HG02763 (cell line): Measurements from ENCODE around the gene ZNF362.
A peak's percentile ranks its signal among the peaks of the same experiment; 100 is the strongest.
"Not testable (repeated sequence)": the region's sequence is repeated elsewhere in the genome, so short reads cannot be mapped to it uniquely, and the experiment has no call there.

Experiments used
- ATAC-seq: cut with Tn5 transposase; IDR thresholded peaks from one replicate; pipeline ENCODE4 v1.9.1; 2021; ENCODE audit warnings: mild to moderate bottlenecking, moderate library complexity; ENCODE audit not compliant: unreplicated experiment

Gene ZNF362

DNA sequence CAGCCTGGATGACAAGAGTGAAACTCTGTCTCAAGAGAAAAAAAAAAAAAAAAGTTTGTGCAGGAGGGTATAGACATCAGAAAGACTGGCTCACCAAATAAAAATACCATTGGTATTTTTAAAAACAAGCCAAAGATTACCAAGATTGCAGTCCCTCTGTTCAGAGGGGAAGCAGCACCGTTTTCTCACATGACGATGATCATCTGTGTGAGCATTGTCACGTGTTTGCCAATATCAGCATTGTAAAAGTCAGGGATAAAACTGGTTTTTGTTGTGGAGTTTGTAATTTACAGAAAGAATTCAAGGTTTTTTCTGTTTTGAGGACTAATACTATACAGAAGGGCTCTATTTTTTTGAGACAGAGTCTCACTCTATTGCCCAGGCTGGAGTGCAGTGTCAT, 26.5 kb downstream of the ZNF362 start:
- no peak for ATAC-seq

DNA sequence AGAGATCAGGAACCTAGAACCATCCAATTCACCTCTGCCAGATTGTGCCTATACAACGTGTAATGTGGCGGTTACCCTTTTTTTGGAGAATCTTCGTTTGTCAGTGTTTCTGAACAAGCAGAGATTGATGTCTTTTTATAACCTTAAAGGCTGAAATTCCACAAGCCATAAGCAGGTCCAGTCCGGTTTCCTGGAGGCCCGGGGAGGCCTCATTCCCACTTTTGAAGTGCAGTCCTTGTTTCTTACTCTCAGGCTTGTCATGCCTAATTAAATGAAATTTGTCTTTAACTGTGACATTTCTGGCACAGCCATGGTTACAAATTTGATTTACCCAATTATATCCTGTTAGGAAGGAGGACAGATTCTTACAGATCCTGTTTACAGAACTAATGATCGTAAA, 27.8 kb downstream of the ZNF362 start:
- ATAC-seq, result no peak

DNA sequence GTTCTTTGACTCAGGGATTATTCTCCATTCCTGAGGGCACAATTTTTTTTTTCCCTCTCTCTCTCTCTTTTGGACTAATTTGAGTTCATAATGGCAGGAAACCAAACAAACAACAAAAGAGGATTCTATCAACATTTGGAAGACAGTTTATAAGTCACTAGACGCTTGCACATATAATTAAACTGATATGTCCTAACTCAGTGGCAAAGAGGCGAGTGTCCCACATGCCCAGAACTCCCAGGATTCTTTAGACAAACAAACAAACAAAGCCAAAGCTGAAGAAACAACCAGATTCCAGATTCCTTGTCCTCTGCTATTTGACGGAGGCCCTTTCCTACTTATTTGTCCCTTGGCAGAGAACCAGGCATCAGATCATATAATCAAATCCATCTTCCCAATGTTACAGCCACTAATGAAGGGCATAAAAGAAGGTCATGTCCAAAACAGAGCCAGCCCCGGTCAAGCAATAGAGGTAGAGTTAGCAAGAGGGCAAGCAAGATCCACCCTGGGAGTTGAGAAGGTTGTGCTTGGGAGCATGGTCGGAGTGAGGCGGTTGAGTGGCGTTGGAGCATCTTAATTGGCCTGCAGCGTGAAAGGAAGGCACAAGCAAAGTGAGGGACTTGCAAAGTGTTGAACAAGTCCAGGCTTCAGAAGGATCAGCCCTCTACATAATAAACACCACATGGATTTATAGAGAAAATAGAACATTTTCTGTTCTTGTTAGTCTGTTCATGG, 30.3 kb downstream of the ZNF362 start:
- no peak for ATAC-seq

DNA sequence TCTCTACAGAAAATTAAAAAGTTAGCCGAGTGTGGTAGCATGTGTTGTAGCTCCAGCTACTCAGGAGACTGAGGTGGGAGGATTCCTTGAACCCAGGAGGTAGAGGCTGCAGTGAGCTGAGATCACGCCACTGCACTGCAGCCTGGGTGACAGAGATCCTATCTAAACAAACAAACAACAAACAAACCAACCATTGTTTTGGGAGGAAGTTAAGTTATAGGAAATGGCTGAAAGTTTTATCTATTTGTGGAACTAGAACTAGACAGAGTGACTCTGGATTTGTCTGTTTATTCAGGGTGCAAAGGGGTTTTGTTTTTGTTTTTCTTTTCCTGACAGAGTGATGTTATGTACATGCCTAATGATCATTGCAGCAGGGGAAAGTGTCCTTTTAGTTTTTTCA, 31.0 kb downstream of the ZNF362 start:
- ATAC-seq, result no peak

DNA sequence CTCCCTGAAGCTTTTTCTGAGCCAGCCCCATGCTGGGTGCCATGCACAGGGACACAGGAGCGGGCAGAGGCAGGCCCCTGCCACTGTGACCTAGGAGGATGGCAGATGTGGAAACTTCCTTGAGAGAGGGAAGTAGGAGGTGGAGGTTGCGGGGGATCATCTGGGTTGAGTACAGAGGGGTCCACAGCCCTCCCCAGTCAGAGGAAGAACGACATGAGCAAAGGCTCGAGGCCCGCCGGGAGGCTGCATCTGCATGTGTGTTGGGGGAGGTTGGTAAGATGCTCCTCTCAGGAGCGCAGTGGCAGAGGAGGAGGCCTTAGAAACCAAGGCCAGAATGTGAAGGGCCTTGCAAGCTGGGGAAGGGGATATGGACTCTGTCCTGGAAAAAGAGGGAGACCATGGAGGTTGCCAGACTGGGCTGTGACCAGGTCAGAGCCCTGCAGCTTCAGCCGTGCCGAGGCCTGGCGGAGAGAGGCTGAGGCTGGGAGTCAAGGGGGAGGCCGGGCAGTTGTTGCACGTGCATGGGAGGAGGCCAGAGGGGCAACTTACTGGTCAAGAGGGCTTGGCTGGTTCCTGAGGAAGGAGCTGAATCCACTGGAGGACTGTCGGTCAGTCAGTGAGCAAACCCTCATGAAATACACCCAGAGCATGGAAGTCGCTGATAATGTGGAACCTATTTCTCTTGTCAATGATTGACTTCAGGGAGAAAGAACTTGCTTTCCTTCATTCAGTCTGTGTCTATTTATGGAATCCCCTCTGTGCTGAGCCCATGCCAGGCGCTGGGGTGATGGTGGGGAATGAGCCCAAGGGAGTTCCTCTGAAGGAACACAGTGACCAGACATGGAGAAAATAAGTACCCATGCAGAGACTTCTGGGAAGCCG, 32.9 kb downstream of the ZNF362 start:
- ATAC-seq, result no peak

DNA sequence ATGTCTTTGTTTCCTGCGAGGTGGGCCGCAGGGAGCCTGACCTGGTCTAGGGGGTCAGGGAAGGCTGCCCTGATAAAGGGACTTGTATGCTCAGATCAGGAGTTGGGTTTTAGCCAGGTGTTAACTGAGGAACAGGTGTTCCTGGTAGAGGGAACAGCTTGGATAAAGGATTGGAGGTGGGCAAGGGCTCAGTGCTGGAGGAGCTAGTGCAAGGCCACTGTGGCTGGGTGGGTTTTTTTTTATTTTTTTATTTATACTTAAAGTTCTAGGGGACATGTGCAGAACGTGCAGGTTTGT, 33.5 kb downstream of the ZNF362 start:
- no peak for ATAC-seq

DNA sequence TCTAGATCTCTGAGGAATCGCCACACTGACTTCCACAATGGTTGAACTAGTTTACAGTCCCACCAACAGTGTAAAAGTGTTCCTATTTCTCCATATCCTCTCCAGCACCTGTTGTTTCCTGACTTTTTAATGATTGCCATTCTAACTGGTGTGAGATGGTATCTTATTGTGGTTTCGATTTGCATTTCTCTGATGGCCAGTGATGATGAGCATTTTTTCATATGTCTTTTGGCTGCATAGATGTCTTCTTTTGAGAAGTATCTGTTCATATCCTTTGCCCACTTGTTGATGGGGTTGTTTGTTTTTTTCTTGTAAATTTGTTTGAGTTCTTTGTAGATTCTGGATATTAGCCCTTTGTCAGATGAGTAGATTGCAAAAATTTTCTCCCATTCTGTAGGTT, 34.3 kb downstream of the ZNF362 start:
- ATAC-seq, result not testable (repeated sequence)

DNA sequence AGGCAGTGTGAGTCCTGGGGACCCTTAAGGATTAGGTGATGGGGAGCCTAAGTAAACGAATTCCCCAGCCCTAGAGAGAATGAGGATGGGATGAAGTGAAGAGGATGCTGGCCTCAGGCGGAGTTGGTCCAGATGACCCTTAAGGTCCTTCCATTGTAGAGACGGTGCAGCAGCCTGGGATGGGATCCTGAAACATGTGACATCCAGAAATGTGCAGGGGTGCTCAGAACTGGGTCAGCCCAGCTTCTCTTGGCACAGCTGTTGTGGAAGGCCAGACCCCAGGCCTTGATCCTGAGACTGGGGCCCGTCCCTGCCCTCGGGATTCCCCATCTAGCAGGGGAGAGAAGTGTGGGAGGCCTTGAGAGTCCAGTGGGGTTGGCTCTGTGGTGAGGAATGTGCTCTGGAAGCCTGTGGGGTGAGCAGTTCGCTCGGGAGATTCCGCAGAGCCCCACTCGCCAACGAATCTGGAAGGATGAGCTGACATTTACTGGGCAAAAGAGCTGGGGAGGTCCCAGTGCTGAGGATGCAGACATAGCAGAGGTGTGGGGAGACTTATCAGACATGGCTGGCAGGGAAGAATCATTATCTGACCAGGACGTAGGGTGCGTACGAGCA, 36.5 kb downstream of the ZNF362 start:
- ATAC-seq, result no peak

DNA sequence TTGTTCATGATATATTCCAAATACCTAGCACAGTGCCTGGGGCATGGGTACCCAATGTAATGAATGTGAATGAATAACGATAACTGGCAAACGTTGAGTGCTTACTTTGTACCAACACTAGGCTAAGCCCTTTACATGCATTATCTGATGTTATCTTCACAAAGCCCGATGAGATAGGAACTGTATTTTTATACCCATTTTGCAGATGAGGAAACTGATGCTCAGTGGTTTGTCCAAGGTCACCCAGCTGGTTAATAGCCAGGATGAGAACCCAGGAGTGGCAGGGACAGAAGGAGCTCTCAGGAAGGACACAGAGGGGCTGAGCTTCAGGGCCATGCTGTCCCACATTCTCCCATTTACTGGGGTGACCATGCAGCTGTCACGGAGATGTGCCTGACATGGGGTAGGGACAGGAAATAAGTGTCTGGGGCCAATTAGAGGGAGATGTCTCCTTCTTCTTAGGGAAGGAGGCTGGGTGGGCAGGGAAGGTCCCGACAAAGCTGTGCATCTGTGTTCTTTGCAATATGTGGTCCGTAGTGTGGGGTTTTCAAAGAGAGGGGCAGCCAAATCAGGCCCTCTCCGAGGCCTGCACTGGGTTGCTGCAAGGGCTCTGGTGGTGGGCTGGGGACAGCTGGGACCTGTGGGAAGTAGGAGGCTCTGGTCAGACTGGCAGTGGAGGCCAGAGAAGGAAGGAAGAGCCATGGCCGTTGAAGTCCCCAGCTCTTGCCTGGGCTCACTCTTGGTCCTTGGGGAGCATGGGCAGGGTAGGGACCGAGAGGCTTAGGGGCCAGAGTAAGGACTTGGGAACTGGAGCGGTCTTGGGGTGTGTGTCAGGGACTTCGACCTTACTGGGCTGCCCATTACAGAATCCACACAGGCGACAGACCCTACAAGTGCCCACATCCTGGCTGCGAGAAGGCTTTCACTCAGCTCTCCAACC, 38.0 kb downstream of the ZNF362 start:
- ATAC-seq, result no peak

DNA sequence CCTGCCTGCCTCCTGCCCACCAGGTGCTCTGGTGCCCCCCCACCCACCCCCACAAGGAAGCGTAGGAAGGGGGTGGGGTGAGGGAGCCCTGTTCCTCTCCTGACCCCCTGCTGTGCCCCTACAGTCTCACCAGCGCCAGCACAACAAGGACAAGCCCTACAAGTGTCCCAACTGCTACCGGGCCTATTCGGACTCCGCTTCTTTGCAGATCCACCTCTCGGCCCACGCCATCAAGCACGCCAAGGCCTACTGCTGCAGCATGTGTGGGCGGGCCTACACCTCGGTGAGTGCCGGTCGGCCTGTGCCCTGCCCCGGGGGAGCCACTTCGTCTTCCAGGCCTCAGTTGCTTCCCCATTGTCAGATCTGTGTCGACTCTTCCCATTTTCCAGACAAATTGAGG, 38.7 kb downstream of the ZNF362 start:
- ATAC-seq, result no peak

DNA sequence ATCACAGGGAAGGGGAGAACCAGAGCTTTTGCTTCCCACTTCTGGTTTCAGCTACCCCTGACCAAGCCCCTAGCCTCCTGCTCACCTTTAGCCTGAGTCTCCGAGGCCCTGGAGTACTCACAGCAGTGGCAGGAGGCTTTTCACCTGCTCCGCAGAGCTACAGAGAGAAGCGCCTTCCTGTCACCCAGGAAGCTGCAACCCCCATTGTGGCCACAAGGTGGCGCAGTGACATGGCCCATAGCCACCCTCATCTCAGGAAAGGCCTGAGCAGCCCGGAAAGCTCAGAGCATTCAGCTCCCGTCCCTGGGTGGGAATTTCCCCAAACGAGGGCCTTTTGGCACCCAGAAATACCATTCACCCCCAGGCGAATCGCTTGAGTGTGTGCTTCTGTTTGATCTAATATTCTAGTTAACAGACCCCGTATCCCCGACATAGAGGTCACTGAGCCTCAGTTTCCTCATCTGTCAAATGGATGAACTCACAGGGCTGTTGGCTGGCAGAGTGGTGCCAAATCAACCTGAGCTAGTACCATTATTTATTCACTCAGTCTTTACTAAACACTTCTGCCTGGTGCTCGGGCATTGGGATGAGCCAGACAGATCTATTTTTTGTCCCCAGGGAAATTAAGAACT, 39.3 kb downstream of the ZNF362 start:
- peak; percentile 47 for ATAC-seq

DNA sequence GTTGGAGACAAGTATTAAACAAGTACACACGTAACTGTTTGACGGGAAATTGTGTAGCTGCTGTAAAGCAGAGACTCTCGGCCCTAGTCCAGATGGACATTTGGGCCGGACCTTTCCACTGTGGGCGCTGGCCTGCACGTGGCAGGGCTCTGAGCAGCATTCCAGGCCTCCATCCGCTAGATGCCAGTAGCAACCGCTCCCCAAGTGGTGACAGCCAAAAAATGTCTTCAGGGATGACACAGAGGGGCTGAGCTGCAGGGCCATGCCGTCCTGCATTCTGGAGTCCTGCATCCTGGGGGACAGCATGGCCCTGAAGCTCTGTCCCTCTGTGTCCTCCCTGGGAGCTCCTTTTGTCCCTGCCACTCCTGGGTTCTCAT, 39.8 kb downstream of the ZNF362 start:
- ATAC-seq, result no peak

DNA sequence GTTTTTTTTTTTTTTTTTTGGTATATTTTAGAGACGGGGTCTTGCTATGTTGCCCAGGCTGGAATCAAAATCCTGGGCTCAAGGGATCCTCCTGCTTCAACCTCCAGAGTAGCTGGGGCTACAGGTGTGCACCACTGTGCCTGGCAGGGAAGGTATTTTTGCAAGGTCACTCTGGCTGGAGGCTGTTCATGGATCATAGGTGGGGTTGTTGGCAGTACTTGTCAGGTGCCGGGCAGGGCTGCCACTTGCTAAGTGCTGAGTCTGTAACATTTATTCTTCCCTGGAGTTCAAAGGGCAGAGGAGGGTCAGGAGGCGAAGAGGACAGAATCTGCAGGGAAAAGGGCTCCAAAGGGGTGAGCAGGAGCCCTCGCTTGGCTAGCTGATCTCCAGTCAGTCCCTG, 40.5 kb downstream of the ZNF362 start:
- no peak for ATAC-seq

DNA sequence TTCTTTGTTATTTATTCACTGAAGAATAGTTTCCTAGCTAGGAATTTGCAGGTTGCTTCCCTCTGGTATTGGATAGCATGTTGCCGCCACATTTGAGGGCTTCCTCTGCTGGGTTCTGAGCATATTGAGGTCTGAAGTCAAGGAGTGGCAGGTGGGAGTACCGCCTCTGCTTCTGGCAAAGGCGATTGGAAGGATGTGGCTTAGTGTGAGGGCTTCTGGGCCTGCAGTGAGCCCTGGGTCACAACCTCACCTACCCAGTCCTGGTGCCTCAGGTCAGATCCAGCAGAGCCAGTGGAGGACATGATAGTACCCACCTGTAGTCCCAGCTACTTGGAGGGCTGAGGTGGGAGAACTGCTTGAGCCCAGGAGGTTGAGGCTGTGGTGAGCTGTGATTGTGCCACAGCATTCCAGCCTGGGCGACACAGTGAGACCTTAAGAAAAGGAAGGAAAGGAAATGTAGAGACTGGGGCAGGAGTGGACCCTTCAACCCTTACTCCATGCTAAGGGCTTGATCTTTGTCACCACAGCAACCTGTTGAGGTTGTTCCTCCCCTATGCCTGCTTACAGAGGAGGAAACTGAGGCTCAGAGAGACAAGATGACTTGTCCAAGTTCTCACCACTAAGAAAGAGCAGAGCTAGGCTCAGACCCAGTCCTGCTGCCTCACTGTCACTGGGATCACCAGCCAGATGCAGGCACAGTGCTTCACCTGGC, 41.8 kb downstream of the ZNF362 start:
- no peak for ATAC-seq

DNA sequence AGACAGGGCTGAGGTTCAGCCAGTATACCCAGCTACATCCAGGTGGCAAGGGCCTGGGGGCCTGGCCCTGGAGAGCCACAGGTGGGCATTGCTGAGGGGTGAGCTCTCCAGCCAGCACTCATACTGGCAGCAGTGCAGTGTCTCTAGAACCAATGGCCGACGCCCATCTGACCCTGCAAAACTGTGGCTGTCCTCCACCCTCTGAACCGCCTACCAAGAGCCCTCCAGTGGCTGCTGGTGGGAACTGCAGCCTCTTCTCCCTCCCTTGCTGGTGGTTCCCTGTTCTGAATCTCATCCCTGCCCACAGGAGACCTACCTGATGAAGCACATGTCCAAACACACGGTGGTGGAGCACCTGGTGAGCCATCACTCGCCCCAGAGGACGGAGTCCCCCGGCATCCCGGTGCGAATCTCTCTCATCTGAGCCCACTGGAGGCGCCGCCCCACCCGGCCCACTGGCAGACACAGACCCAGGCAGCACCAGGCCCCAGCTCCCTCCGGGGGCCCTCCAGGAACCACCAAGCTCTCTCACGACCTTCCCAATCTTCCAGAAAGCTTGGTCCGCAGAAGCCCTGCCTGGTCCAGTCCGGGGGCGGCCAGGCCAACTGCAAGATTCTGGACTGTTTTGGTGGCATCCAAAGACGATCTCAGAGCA, 42.5 kb downstream of the ZNF362 start:
- ATAC-seq, result no peak

DNA sequence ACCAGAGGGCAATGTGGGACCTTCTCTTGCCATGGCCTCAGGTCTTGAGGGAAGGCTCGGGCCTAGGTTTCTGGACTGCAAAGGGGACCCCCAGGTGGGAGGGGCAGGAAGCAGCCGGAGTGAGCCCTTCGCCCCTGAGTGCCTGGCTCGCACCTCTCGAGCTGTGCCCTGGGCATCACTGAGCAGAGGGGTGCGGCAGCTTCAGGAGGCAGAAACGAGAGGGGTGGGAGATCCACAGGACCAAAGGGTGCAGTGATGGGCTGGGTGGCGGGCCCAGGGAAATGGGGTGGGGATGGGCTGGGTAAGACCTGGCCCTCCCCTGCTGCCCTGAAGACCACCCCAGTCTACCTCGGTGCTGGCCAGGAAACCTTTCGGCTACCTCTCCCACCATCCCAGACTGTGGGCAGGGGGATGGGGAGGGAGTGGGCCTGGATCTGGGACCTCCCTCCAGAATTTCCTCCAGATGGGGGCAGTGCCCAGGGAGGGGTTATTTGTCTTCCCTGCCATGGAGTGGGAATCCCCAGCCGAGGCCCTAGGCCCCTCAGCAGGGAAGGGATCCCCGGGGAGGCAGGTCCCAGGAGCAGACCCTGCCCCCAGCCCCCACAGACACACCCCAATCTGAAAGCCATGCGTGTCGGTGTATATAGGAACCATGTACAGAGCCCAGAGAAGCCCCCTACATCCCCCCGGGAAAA, 43.3 kb downstream of the ZNF362 start:
- no peak for ATAC-seq

DNA sequence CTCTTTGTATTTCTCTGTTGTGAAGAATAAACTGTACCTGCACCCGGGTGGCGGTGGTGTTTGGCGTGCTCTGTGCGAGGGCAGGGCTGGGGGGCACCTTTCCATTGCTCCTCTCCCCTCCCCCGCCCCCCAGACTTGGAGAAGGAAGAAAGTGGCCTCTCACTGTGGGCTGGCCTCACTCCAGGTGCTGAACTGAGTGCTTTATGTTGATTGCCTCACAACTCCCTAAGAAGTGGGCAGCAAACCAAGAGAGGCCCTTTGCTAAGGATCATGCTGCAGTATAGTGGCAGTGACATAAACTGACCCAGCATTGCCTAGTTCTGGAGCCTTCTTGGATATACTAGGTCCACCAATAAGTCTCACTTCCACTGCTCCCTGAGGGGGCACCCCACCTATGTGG, 44.4 kb downstream of the ZNF362 start:
- no peak for ATAC-seq

DNA sequence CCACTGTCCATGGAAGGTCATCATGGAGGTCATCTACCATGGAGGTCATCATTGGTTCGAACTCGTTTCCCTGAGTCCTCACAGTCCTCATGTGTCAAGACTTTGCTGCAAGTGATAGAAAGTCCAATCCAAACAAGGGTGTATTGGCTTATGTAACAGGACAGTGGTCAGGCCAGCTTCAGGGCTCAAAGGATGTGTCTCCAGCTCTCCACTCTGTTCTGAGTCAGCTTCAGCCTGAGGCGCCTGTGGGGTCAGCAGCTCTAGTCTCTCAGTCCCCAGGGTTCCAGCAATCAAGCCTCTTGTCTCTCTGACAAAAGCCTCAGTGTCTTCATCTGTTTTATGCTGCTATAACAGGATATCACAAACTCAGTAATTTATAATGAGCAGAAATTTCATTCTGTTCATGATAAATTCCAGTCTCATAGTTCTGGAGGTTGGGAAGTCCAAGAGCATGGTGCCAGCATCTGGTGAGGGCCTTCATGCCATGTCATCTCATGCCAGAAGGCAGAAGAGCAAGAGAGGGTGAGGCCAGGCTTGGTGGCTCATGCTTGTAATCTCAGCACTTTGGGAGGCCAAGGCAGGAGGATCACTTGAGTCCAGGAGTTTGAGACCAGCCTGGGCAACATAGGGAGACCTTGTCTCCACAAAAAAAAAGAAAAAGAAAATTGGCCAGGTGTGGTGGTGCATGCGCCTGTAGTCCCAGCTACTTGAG, 45.1 kb downstream of the ZNF362 start:
- ATAC-seq, result no peak
